Glutamatergic neuron (in vitro differentiated cells): Measurements from ENCODE around the gene FAM237A. TPM values are rescaled to one million over a fixed set of nuclear protein-coding genes. Genes with fewer than 3 reads are reported as not detected.

Source experiments
- DNase-seq: peaks from one replicate; pipeline ENCODE4 v3.0.0; 2022
- H3K27ac Mint-ChIP-seq: one replicate; pipeline ENCODE4 v1.8.0; 2020; ENCODE audit warnings: mild to moderate bottlenecking, mixed read lengths, inconsistent platforms; ENCODE audit not compliant: unreplicated experiment
- H3K27me3 Mint-ChIP-seq: one replicate; pipeline ENCODE4 v1.8.0; 2020; ENCODE audit warnings: mild to moderate bottlenecking, moderate library complexity, mixed read lengths, inconsistent platforms; ENCODE audit not compliant: unreplicated experiment
- H3K36me3 Mint-ChIP-seq: one replicate; pipeline ENCODE4 v1.8.0; 2020; ENCODE audit warnings: mild to moderate bottlenecking, mixed read lengths, inconsistent platforms; ENCODE audit not compliant: unreplicated experiment
- H3K4me1 Mint-ChIP-seq: one replicate; pipeline ENCODE4 v1.8.0; 2020; ENCODE audit warnings: mild to moderate bottlenecking, low read depth, mixed read lengths, inconsistent platforms; ENCODE audit not compliant: unreplicated experiment
- H3K4me3 Mint-ChIP-seq: one replicate; pipeline ENCODE4 v1.8.0; 2020; ENCODE audit warnings: mild to moderate bottlenecking, mixed read lengths, inconsistent platforms; ENCODE audit not compliant: unreplicated experiment
- H3K9me3 Mint-ChIP-seq: one replicate; pipeline ENCODE4 v1.8.0; 2020; ENCODE audit warnings: mild to moderate bottlenecking, moderate library complexity, mixed read lengths, inconsistent platforms; ENCODE audit not compliant: unreplicated experiment
- total RNA-seq: library from RNA; stranded (reverse); fragmentation: NEBNext Ultra II Directional; extraction: Animal tissue kit (Norgen Biotek cat#: 25700); gene quantifications from one replicate; pipeline ENCODE4 v1.2.1, GENCODE V29; 2021; ENCODE audit not compliant: unreplicated experiment
- TF ChIP-seq, protein P1 (sequence below): fragments of 200-600 bp; sonication (generic); IDR thresholded peaks from one replicate; pipeline ENCODE4 v1.5.0; 2021; ENCODE audit not compliant: partially characterized antibody, unreplicated experiment

FAM237A gene
- total RNA-seq, 1 donor from 2014 or later = not detected

DNA sequence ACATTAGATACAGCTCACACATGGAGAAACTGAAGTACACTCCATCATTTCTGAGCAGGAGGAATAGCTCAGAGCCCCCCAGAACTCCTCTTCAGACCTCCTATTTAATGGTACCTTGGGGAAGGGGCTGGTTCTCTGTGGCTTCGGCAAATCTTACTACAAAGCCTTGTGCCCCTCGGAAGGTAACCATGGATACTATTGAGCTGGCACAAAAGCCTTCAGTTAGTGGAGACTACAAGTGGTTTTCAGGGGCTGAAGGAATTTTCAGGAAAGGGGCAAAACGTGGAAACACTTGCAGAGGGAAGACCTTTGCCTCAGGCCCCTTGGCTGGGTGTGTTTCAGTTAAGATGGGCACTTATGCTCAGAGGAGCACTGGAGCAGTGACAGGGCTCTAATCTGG is 1.1 kb upstream of the FAM237A start:
- H3K9me3 Mint-ChIP-seq = no peaks in the 10 kb centered on the region
- DNase-seq = no peak
- no peak overlapping the region for H3K27ac Mint-ChIP-seq
- H3K36me3 Mint-ChIP-seq = no peaks in the 10 kb centered on the region
- TF ChIP-seq, protein P1, sequence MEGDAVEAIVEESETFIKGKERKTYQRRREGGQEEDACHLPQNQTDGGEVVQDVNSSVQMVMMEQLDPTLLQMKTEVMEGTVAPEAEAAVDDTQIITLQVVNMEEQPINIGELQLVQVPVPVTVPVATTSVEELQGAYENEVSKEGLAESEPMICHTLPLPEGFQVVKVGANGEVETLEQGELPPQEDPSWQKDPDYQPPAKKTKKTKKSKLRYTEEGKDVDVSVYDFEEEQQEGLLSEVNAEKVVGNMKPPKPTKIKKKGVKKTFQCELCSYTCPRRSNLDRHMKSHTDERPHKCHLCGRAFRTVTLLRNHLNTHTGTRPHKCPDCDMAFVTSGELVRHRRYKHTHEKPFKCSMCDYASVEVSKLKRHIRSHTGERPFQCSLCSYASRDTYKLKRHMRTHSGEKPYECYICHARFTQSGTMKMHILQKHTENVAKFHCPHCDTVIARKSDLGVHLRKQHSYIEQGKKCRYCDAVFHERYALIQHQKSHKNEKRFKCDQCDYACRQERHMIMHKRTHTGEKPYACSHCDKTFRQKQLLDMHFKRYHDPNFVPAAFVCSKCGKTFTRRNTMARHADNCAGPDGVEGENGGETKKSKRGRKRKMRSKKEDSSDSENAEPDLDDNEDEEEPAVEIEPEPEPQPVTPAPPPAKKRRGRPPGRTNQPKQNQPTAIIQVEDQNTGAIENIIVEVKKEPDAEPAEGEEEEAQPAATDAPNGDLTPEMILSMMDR = no peak
- H3K4me3 Mint-ChIP-seq = peak overlapping the region; percentile 48
- H3K4me1 Mint-ChIP-seq = no peaks in the 10 kb centered on the region
- H3K27me3 Mint-ChIP-seq = peaks cover 3% of the 10 kb centered on the region

DNA sequence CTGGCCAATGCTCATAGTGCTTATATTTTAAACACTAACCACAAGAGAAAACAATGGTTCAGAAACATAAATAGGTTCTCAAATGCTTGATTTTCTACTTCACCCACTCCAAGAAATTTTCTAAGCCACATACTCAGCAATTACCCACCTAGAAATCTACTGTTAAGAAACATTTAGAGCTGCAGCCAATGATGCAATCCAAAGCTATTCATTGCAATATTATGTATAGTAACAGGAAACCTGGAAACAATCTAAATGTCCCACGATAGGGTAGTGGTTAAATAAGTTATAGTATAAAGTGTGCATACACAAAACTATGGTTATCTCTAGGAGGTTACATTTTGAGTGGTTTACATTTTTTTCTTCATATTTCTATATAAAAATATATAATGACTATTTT is 5.7 kb downstream of the FAM237A start:
- TF ChIP-seq, protein P1 = no peak
- Mint-ChIP-seq H3K9me3 (no peaks in the 10 kb centered on the region), H3K27ac (no peak overlapping the region), H3K36me3 (no peaks in the 10 kb centered on the region), H3K4me1 (no peaks in the 10 kb centered on the region), H3K27me3 (no peaks in the 10 kb centered on the region), H3K4me3 (no peak overlapping the region)
- DNase-seq = no peak

DNA sequence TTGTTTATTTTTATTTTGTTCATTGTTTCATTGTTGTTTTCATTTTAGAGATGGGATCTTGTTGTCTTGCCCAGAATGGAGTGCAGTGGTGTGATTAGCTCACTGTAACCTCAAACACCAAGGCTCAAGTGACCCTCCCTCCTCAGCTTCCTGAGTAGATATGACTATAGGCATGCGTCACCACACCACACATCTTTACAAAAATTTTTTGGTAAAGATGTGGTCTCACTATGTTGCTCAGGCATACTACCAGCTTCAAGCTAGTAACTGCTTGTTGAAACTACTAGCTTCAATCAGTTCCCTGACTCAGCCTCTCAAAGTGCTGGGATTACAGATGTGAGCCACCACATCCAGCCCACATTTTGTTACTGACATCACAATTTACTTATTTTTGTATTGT is 14.8 kb downstream of the FAM237A start:
- no peaks in the 10 kb centered on the region for H3K4me1 Mint-ChIP-seq
- TF ChIP-seq, protein P1 = no peak
- H3K36me3 Mint-ChIP-seq = peaks cover 5% of the 10 kb centered on the region
- no peaks in the 10 kb centered on the region for H3K27me3 Mint-ChIP-seq
- no peak overlapping the region for H3K27ac Mint-ChIP-seq
- no peak for DNase-seq
- H3K4me3 Mint-ChIP-seq = no peak overlapping the region
- no peaks in the 10 kb centered on the region for H3K9me3 Mint-ChIP-seq

DNA sequence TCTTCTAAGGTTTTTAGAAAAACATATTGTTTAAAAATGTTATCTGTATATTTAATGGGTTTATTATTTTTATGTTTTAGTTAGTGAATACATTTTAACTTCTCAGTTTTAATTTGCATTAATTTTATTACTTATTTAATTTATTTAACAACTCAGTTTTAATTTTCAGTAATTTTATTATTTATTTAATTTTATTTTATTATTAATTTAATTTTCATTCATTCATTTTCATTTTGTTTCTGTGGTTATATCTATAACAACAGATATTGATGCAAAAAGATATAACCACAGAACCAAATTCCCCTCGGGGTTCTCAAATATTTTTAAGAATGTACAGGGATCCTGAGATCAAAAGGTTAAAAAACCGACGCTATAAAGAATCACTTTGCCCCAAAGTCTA is 23.0 kb downstream of the FAM237A start:
- Mint-ChIP-seq H3K27ac (no peak overlapping the region), H3K4me1 (peaks cover 5% of the 10 kb centered on the region), H3K4me3 (no peak overlapping the region), H3K36me3 (peaks cover 4% of the 10 kb centered on the region), H3K9me3 (no peaks in the 10 kb centered on the region), H3K27me3 (peaks cover 4% of the 10 kb centered on the region)
- TF ChIP-seq, protein P1 = no peak
- no peak for DNase-seq

DNA sequence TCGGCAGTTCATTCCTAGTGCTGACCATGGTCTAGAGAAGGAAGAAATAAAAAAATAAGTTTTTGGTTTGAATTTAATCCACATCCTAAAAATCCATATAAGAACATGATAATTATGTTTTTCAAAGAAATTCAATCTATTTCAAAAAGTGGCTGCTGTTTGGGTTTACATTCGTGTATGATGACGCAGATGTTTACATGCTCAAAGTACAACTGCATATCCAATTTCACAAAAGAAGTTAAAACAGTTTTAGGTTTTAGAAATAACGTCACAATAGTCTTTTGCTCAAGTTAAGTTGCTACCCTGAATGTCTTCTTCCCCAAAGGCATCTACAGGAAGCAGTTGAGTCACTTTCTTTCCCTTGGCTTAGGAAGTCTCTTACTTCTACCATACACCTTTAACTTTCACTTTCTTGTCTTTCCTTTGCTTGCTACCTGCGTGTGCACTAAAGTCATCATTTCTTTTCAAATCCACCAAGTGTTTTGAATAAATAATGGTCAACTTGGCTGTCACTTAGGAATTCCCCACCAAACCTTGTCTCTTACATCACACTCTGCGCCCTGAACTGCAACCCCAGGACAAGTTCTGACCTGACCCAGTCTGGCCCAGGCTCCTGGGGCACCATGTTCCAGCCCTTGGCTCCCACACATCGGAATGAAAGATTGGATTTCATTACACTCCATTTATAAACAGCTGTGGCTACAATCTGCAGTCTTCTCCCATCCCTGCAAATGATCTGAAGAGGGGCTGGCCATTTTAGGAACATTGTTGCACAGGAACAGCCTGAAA is 28.4 kb downstream of the FAM237A start:
- Mint-ChIP-seq H3K36me3 (peaks cover 4% of the 10 kb centered on the region), H3K9me3 (no peaks in the 10 kb centered on the region), H3K27me3 (peaks cover 4% of the 10 kb centered on the region), H3K4me3 (no peak overlapping the region), H3K4me1 (peaks cover 5% of the 10 kb centered on the region), H3K27ac (no peak overlapping the region)
- TF ChIP-seq, protein P1 = no peak
- no peak for DNase-seq
